ENCODE results near the gene FADS1.

DNA sequence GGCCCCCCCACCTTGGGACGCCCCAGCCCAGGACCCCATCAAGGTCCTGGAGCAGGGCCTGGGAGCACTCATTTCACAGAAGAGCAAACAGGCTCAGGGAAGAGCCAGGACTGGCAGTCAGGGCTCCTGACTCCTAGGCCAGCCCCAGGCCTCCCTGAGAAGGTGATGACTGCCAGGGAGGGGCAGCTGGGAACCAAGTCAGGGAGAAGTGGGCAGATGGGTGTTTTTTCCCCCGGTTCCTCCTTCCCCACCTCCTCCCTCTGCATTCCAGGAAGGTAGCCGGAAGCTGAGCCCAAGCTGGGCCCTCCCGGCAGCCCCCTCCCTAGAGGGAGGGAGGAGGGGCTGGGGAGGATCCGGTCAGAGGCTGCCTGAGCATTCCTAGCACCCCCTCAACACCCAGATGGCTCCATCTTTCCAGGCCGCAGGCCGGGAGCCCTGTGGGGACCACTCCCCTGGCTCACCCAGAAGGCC is 44.8 kb downstream of the FADS1 start:
- TF ChIP-seq YY1 (IDR thresholded peaks at IDR 0.05; ENCODE audit: insufficient read depth, insufficient read length) (no peak), ZNF274 (IDR thresholded peaks at IDR 0.05; ENCODE audit: low read depth, low read length) (no peak)
